Cortex of kidney (tissue), 1 donor: ENCODE measurements around the gene KLRC3.
"Not testable (repeated sequence)": the region's sequence is repeated elsewhere in the genome, so short reads cannot be mapped to it uniquely, and the experiment has no call there.

Experiments
- DNase-seq: peaks from one replicate; lab custom pipeline; 2025; lab: John Stamatoyannopoulos, UW

KLRC3 gene

DNA sequence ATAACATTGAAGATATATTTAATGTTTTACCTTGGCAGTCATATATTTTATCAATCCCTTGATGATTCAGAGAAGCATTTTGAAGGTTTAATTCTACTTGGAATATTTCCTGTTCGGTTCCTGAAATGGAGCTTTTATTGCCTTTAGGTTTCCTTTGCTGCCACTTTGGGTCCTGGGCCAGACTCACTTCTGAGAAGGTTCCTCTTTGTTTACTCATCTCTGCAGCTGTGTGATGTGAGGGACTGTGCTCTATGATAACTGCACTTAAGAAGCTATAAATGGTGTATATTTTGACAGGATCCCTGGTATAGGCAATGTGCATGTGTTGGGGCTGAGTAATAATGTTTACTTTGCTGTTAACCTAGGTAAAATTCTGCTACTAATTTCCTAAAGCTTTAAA, at the start of gene KLRC3:
TSS of gene KLRC3 (minus strand) at position 262 of the 400 bp plus-strand sequence. CDS start at position 217, 45 bp downstream.
- not testable (repeated sequence) for DNase-seq

DNA sequence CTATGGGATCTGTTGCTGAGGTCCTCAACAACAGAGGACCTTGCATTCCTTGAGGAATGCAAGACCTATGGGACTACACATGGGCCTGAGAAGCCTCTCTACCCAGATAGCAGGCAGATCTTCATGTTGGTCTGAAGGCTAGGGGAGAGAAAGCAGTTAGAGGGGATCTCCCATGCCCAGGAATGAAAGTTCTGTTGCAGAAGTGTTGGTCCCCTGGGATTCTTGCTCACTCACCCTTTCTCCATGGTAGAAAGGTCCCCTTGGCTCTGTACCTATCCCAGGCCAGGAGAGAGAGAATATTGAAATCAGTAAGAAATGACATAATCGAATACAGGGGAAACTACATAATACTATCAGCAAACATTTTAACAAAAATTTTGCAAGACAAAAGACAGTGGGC, 49.3 kb upstream of the KLRC3 start:
- DNase-seq = no peak

DNA sequence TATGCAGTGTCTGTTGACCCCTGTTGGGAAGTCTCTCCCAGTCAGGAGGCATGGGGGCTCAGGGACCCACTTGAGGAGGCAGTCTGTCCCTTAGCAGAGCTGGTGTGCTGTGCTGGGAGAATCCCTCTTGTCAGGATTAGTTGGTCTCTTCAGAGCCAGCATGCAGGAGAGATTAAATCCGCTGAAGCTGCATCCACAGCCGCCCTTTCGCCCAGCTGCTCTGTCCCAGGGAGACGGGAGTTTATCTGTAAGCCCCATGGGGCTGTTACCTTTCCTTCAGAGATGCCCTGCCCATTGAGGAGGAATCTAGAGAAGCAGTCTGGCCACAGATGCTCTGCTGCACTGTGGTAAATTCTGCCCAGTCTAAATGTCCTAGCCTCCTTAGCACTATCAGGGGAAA, 45.9 kb upstream of the KLRC3 start:
- DNase-seq = no peak

DNA sequence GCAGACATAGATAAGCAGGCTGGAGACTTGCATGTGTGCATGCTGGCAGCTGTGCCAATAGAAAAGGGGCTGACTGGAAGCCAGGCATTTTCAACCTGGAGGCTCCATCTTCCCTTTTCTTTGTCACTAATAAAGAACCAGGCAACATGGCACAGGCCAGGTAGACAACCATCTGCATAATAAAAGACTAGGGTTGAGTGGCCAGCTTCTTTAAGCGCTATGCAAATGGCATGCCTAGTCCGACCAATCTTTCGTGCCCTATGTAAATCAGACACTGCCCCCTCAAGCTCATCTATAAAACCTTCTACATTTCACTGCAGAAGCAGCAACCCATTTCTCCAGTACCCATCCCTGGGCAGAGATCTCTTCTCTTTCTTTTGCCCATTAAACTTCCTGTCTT, 37.4 kb upstream of the KLRC3 start:
- DNase-seq = no peak

DNA sequence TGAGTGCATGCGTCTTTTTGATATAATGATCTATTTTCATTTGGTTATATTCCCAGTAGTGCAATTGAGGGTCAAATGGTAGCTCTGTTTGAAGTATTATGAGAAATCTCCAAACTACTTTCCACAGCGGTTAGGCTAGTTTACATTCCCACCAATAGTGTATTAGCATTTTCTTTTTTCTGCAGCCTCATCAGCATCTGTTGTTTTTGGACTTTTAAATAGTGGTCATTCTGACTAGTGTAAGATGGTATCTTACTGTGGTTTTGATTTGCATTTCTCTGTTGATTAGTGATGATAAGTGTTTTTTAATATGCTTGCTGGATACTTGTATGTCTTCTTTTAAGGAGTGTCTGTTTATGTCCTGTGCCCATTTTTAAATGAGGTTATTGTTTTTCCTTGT, 36.5 kb upstream of the KLRC3 start:
- DNase-seq = no peak

DNA sequence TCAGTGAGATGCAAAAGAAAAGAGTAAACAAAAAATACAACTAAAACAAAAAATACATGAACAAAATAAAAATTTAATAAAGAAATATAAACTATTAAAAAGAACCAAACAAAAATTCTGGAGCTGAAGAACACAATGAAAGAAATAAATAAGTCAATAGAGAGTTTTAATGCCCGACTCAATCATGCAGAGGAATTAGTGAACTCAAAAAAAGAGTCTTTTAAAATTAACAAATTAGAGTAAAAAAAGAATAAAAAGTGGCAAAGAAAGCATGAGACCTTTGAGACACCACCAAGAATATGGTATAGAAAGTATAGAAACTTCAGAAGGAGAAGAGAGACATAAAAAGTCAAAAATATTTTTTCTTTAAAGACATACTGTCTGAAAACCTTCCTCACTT, 35.4 kb upstream of the KLRC3 start:
- no peak for DNase-seq

DNA sequence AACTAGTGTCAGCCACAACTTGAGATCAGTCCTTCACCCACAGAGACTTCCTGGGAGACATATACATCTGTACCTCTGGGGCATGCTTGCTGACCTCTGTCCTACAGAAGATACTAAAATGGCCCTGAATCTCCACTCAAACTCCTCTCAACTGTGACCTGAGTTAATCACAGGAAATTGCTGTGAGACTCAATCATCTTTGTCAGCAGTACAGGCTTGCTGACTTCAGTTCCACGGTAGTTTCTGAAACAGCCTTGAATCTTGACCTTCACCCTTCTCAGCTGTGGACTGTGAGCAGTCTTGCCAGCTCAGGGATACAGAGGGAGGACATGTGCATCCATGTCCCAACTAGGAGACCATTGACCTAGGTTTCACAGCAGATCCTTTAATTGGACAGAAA, 34.1 kb upstream of the KLRC3 start:
- DNase-seq = no peak

DNA sequence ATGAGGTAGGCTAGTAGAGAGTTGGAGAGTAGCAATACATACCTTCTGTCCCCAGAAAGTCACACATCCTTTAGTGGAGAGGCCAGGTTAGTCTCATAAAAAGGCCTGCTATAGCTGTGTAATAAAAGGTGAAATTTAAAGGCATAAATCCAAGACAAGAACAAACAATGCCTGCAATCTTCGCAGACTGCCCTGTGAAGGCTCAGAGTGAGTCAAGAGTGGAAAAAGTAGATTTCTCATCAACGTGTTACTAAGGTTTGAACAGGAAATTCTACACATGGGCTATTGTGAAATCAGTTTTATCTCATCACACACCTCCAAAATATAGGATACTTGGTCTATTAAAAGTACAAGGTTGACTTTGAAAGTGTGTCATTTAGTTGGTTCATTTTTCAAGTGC, 32.8 kb upstream of the KLRC3 start, which contains the start of gene KLRC1:
TSS of gene KLRC1 (minus strand) at position 222 of the 400 bp plus-strand sequence. CDS start 2,221 bp downstream, outside the sequence.
- DNase-seq = no peak

DNA sequence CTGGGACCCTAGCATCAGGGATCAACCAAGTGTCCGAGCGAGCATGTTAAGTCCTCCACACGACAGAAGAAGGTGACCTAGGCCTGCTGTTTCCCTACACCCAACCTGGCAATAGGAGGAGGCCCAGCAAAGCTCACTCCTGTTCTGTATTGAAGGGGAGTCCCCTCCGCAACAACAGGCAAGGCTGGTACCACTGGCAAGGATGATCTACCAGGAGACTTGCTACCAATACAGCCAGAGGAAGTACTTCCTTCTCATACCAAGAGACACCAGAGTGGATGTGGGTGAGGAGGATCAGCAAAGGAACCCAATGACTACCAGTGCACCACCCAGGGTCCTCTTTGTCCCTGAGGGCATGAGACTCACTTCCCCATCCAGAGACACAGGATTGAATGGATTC, 27.8 kb upstream of the KLRC3 start:
- no peak for DNase-seq

DNA sequence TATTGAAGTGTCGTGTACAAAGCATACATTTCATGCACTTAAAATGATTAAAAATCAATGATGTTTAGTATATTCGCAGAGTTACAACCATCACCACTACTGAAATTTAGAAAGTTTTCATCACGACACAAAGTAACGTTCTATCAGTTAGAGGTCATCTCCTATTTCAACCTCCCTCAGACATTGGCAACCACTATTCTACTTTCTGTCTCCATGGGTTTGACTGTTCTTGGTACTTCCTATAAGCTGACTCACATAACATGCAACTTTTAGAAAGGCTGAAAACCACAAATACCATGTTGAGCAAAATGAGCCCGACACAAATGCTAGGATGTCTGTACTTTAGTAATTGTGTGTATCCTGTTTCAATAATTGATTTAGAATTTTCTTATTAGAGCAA, 25.7 kb upstream of the KLRC3 start:
- not testable (repeated sequence) for DNase-seq

DNA sequence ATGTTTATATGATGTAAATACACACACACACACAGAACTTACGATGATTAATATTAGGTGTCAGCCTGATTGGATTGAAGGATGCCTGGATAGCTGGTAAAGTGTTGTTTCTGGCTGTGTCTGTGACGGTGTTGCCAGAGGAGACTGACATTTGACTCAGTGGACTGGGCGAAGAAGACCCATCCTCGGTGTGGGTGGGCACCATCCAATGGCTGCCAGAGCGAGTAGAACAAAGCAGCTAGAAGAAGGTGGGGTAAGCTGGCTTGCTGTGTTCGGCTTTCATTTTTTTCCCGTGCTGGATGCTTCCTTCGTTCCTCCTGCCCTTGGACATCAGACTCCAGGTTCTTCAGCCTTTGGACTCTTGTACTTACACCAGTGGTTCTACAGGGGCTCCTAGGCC, 20.7 kb upstream of the KLRC3 start:
- DNase-seq = not testable (repeated sequence)

DNA sequence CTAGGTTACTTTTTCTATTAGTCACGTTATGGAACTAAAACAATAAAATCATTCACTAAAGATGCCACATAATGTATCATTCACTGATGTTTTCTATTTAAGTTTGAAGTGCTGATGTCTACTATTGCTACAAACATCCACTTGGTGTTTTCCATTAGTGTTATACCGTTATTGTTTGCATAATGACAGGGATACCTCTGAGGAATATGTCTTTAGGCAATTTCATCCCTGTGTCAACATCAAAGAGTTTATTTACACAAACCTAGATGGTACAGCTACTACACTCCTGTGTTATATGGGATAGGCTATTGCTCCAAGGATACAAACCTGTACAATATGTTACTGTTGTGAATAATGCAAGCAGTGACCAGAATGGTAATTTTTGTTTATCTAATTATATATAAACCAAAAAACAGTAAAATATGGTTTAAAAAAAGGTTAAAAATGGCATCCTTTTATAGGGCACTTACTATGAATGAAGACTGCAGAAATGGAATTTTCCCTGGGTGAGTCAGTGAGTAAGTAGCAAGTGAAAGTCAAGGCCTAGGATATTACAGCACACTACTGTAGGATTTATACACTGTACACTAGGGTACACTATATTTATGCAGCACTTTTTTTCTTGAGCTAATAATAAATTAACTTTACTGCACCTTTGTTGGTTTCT, 19.3 kb upstream of the KLRC3 start:
- DNase-seq = not testable (repeated sequence)

DNA sequence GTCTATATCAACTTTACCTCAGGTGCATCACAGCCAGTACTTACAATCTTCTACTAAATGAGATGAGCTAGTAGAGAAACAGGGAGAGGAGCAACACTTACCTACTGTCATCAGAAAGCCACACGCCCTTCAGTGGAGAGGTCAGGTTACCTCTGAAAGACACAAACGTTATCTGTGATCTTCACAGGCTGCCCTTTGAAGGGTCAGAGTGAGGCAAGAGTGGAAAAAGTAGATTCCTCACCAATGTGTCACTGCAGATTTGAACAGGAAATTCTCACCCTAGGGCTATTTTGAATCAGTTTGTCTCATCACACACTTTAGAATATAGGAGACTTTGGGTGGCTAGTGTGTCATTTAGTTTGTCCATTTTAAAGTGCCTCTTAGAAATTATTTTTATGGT, 17.2 kb upstream of the KLRC3 start:
- DNase-seq = not testable (repeated sequence)

DNA sequence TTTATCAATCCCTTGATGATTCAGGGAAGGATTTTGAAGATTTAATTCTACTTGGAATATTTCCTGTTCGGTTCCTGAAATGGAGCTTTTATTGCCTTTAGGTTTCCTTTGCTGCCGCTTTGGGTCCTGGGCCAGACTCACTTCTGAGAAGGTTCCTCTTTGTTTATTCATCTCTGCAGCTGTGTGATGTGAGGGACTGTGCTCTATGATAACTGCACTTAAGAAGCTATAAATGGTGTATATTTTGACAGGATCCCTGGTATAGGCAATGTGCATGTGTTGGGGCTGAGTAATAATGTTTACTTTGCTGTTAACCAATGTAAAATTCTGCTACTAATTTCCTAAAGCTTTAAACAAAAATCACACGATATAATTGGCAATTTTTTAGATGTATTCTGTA, 15.4 kb upstream of the KLRC3 start, which contains the start of gene KLRC2:
TSS of gene KLRC2 (minus strand) at position 195 of the 400 bp plus-strand sequence. CDS start at position 171, 24 bp downstream.
- DNase-seq = not testable (repeated sequence)

DNA sequence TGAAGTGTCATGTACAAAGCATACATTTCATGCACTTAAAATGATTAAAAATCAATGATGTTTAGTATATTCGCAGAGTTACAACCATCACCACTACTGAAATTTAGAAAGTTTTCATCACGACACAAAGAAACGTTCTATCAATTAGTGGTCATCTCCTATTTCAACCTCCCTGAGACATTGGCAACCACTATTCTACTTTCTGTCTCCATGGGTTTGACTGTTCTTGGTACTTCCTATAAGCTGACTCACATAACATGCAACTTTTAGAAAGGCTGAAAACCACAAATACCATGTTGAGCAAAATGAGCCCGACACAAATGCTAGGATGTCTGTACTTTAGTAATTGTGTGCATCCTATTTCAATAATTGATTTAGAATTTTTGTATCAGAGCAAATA, 10.2 kb upstream of the KLRC3 start:
- not testable (repeated sequence) for DNase-seq

DNA sequence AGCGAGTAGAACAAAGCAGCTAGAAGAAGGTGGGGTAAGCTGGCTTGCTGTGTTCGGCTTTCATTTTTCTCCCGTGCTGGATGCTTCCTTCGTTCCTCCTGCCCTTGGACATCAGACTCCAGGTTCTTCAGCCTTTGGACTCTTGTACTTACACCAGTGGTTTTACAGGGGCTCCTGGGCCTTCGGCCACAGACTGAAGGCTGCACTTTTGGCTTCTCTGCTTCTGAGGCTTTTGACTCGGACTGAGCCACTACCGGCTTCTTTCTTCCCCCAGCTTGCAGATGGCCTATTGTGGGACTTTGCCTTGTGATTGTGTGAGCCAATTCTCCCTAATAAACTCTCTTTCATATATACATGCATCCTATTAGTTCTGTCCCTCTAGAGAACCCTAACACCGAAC, 5.5 kb upstream of the KLRC3 start:
- not testable (repeated sequence) for DNase-seq

DNA sequence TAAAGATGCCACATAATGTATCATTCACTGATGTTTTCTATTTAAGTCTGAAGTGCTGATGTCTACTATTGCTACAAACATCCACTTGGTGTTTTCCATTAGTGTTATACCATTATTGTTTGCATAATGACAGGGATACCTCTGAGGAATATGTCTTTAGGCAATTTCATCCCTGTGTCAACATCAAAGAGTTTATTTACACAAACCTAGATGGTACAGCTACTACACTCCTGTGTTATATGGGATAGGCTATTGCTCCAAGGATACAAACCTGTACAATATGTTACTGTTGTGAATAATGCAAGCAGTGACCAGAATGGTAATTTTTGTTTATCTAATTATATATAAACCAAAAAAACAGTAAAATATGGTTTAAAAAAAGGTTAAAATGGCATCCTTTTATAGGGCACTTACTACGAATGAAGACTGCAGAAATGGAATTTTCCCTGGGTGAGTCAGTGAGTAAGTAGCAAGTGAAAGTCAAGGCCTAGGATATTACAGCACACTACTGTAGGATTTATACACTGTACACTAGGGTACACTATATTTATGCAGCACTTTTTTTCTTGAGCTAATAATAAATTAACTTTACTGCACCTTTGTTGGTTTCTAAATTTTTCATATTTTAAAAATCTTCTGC, 4.0 kb upstream of the KLRC3 start:
- not testable (repeated sequence) for DNase-seq

DNA sequence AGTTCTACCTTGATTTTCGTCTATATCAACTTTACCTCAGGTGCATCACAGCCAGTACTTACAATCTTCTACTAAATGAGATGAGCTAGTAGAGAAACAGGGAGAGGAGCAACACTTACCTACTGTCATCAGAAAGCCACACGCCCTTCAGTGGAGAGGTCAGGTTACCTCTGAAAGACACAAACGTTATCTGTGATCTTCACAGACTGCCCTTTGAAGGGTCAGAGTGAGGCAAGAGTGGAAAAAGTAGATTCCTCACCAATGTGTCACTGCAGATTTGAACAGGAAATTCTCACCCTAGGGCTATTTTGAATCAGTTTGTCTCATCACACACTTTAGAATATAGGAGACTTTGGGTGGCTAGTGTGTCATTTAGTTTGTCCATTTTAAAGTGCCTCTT, 1.8 kb upstream of the KLRC3 start:
- not testable (repeated sequence) for DNase-seq

DNA sequence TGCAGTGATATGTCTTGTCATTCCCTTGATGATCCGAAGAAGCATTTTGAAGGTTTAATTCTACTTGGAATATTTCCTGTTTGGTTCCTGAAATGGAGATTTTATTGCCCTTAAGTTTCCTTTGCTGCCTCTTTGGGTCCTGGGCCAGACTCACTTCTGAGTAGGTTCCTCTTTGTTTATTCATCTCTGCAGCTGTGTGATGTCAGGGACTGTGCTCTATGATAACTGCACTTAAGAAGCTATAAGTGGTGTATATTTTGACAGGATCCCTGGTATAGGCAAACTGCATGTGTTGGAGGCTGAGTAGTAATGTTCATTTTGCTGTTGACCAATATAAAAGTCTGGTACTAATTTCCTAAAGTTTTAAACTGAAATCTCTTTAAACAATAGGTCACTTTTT, 11.0 kb downstream of the KLRC3 start, which contains the start of gene KLRC4:
TSS of gene KLRC4 (minus strand) at position 366 of the 400 bp plus-strand sequence. CDS start at position 184, 182 bp downstream.
- DNase-seq = no peak

DNA sequence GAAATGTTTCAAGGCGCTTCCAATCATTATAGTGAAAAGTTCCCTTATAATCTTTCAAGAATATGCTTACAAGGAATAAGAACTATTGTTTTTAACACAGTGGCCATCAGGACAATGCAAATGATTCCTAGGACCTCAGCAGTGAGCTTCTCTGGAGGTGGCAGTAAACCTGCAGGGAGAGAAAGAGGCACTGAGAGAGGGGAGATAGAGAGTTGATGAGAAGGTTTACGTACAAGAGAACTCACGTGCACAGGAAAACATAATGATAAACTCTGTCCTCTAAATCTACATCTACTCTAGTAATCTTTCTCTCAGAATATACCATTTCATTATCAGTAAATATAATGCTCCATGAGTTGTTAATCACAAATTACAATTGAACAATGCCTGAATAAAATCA, 11.6 kb downstream of the KLRC3 start:
- no peak for DNase-seq

DNA sequence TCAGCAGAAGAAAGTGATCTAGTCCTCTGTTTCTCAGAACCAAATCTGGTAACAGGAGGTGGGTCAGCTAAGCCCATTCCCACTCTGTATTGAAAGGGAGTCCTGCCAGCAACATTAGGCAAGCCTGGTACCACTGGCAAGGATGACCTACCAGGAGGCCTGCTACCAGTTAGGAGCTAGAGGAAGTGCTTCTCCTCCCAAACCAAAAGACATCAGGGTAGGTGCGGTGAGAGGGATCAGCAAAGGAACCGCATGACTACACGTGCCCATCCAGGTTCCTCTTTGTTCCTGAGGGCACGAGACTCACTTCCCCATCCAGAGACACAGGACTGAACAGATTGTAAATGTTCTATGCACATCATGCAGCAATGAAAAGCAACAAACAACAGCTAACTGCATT, 13.7 kb downstream of the KLRC3 start:
- no peak for DNase-seq

DNA sequence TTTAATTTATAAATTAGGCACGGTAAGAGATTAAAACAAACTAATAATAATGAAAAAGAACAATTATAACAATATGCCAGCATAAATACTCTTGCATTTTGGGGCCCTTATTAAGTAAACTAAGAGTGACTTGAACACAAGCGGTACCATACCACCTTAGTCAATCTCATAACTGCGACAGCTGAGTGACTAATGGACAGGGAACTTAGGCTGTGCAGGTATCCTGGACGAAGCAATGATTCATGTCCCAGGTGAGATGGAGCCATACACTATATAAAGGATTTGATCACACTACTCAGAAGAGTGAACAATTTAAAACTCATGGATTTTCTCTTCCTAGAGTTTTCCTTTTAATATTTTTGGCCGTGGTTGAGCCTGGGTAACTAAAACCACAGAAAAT, 15.1 kb downstream of the KLRC3 start:
- no peak for DNase-seq

DNA sequence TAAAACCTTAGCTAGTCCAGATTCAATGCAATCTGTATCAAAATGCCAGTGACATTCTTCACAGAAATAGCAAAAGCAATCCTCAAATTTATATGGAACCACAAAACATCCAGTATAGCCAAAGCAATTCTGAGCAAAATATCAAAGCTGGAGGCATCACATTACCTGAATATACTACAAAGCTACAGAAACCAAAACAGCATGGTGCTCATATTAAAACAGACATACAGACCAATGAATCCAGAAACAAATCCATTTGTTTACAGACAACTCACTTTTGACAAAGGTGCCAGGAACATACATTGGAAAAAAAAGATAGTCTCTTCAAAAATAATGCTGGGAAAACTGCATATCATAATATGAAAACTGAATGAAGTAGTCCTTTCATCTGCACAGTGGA, 15.6 kb downstream of the KLRC3 start:
- DNase-seq = no peak
